Peyer's patch (tissue), 4 donors: ENCODE data around the gene NDUFB10. TPM values are rescaled to one million over a fixed set of nuclear protein-coding genes. Genes with fewer than 3 reads are reported as not detected.

Source experiments
- DNase-seq, 3 donors: peaks; one replicate each; pipeline ENCODE4 v3.0.0-alpha.2; 2017 to 2019
- H3K27ac ChIP-seq, 4 donors: fragments of 200-600 bp; sonication (generic); one replicate each; pipeline ENCODE4 v1.5.1; 2016 to 2019
- H3K27me3 ChIP-seq, 2 donors: fragments of 200-600 bp; sonication (generic); one replicate each; pipeline ENCODE4 v1.5.1; 2019
- H3K36me3 ChIP-seq, 3 donors: fragments of 200-600 bp; sonication (generic); one replicate each; pipeline ENCODE4 v1.5.1; 2016 to 2019
- H3K4me1 ChIP-seq, 4 donors: fragments of 200-600 bp; sonication (generic); one replicate each; pipeline ENCODE4 v1.5.1; 2016 to 2019
- H3K4me3 ChIP-seq, 4 donors: fragments of 200-600 bp; sonication (generic); 1 replicate in 3 of 4; 2 replicates in 1 of 4; pipeline ENCODE4 v1.5.1; 2016 to 2019; ENCODE audit warnings: mild to moderate bottlenecking in 1 of 4
- H3K9me3 ChIP-seq, 4 donors: fragments of 200-600 bp; sonication (generic); one replicate each; pipeline ENCODE4 v1.5.1; 2016 to 2019; ENCODE audit warnings: mild to moderate bottlenecking in 1 of 4
- CTCF ChIP-seq, 6 experiments: fragments of 450-650 bp in 4 of 6; fragments of 200-600 bp in 2 of 6; sonication (generic) in 1 of 6; IDR thresholded peaks; one replicate each; pipeline ENCODE4 v1.5.1; 2017 to 2019; ENCODE audit warnings: antibody characterized with exemption in 6 of 6, mild to moderate bottlenecking in 3 of 6, moderate library complexity in 1 of 6
- POLR2A ChIP-seq, 2 donors: fragments of 450-650 bp; IDR thresholded peaks; one replicate each; pipeline ENCODE4 v1.5.1; 2017; ENCODE audit warnings: antibody characterized with exemption in 2 of 2, mild to moderate bottlenecking in 2 of 2, moderate library complexity in 2 of 2
- total RNA-seq, 4 donors: library from RNA; depleted of rRNA; stranded (reverse); fragments of >200 nt; gene quantifications; one replicate each; pipeline ENCODE4 v1.1.0, GENCODE V29; 2016

The NDUFB10 gene
- total RNA-seq, 4 donors from 2014 or later, result 55.3 to 373 (median 236) TPM

DNA sequence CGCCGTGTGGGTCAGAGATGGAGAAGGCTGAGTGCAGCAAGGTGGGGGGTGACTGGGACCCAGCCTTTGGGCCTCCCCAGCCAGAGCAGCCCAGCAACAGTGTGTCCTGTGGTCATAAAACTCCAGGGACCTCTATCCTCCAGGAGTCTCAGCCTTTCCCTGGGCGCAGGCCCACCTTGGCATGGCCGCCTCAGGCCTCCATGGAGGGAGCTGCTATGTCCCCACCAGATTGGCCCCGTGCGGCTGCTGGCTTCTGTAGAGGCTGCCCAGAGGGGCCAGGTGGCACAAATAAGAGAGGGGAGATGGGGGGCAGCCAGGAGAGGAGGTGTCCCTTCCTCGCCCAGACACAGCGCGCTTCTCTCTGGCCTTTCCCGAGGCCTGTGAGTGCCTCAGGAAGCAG lies 27.9 kb downstream of the NDUFB10 start:
- H3K36me3 ChIP-seq, result peaks cover 0 to 23% (median 0%) of the 10 kb centered on the region in 3 donors
- H3K27ac ChIP-seq, result no peak overlapping the region
- no peak overlapping the region for H3K4me3 ChIP-seq
- DNase-seq, result no peak
- peaks cover 3 to 69% (median 31%) of the 10 kb centered on the region in 4 donors for H3K4me1 ChIP-seq
- no peaks in the 10 kb centered on the region for H3K9me3 ChIP-seq
- H3K27me3 ChIP-seq, result peaks cover 0 to 22% of the 10 kb centered on the region in 2 donors
- TF ChIP-seq POLR2A (IDR thresholded peaks at IDR 0.05) (no peak), CTCF (IDR thresholded peaks at IDR 0.05) (no peak)

DNA sequence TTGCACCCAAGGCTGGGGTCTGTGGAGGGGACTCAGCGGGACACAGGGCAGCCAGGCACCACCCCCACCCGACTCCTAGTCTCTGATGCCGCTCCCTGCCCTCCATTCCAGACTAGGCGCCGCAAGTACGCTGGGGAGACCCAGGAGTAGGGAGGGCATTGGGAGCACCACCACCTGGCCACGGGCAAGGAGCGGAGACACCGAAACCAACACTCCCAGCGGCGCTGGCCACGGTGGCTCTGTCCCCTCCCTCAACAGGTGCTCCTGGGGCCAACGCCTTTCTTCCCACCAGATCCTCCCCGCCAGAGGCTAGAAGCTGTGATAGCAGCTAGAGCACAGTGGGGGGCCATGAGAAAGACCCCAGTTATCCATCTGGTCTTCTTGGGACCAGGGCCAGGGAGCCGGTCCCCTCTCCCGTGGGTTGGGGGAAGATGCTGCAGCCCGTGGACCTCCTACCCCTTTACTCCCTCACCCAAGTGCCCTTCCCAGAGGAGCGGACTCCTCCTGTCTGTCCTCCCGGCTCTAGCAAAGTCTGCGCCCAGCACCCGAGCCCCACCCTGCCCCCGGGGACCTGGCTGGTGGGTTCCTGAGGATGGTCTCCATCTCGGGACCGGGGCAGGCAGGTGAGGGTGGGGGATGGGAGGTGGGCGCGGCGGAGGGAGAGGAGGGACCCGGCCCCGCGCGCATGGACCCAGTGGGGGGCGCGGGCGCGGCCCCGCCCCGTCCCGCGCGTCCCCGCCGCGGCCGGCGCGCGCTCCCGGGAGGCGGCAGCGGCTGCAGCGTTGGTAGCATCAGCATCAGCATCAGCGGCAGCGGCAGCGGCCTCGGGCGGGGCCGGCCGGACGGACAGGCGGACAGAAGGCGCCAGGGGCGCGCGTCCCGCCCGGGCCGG lies 30.1 kb downstream of the NDUFB10 start, which contains the start of gene SYNGR3:
SYNGR3 (plus strand) TSS at position 762 of the 892 bp plus-strand sequence. CDS start 133 bp downstream, outside the sequence.
- H3K4me3 ChIP-seq, result peak within 1 kb of the TSS; percentile 46 to 71 (median 52)
- peak in 1 of 3 donors; percentile 23 for DNase-seq
- TF ChIP-seq POLR2A (IDR thresholded peaks at IDR 0.05), result no peak
- no peak for TF ChIP-seq CTCF (IDR thresholded peaks at IDR 0.05)
- H3K4me1 ChIP-seq, result peaks cover 3 to 57% (median 24%) of the 10 kb centered on the region in 4 donors
- peaks cover 0 to 4% (median 0%) of the 10 kb centered on the region in 4 donors for H3K9me3 ChIP-seq
- peaks cover 0 to 22% of the 10 kb centered on the region in 2 donors for H3K27me3 ChIP-seq
- H3K27ac ChIP-seq, result peak within 1 kb of the TSS; percentile 4 to 85 (median 80)
- peaks cover 0 to 23% (median 0%) of the 10 kb centered on the region in 3 donors for H3K36me3 ChIP-seq

DNA sequence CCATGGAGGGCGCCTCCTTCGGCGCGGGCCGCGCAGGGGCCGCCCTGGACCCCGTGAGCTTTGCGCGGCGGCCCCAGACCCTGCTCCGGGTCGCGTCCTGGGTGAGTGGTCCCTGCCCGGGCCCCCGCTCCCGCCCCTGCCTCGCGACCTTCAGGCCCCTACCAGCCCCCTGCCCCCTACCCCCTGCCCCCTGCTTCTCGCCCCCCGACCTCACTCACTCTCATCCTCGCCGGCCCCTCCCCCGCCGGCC lies 30.7 kb downstream of the NDUFB10 start:
- peaks cover 0 to 22% of the 10 kb centered on the region in 2 donors for H3K27me3 ChIP-seq
- peak overlapping the region in 3 of 4 donors; percentile 4 to 85 (median 81) for H3K27ac ChIP-seq
- no peak for TF ChIP-seq CTCF (IDR thresholded peaks at IDR 0.05)
- TF ChIP-seq POLR2A (IDR thresholded peaks at IDR 0.05), result no peak

DNA sequence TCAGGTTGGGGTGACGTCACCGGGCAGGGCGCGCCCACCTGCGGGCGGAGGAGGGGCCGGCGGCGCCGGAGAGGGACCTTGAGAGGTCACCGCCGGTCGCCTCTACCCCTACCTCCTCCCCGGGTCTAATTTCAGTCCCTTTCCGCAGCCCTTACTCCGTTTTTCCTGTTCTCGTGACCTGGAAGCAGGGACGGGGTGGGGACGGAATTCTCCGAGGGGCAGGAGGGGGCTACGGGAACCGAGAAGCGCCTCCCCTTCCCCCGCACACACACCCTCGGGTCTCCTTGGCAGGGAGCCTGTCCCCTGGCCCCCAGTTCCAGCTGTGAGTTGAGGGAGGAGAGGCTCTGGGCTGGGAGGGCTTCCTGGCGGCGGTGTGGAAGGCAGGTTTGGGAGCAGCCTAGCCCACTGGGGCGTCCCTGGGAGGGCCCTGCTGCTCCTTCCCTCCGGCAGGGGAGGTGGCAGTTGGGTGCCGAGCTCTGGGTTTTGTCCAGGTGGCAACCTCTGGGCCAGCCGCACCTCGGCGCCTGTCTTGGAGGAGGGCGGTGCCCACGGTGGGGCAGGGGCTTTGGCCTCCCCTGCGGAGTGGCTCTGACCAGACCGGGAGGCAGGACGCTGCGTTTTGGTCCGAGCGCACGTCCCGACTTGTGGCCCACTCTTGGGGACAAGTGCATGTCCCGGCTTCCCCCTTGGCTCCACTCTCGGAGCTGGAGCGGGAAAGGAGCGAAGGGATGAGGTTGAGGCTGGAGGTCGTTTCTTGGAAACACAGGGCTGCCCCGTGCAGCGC lies 31.2 kb downstream of the NDUFB10 start:
- peak overlapping the region; percentile 46 to 71 (median 52) for H3K4me3 ChIP-seq
- H3K27me3 ChIP-seq, result peaks cover 0 to 22% of the 10 kb centered on the region in 2 donors
- peak overlapping the region; percentile 4 to 85 (median 80) for H3K27ac ChIP-seq
- peak in 2 of 3 donors; percentile 86 to 90 for DNase-seq
- TF ChIP-seq POLR2A (IDR thresholded peaks at IDR 0.05), result no peak
- no peak for TF ChIP-seq CTCF (IDR thresholded peaks at IDR 0.05)
- peaks cover 3 to 46% (median 16%) of the 10 kb centered on the region in 4 donors for H3K4me1 ChIP-seq
- H3K36me3 ChIP-seq, result peaks cover 0 to 22% (median 0%) of the 10 kb centered on the region in 3 donors
- H3K9me3 ChIP-seq, result peaks cover 0 to 4% (median 0%) of the 10 kb centered on the region in 4 donors

More for the DNA sequence above, 30.7 kb downstream of the NDUFB10 start:
- H3K36me3 ChIP-seq, result peaks cover 0 to 23% (median 0%) of the 10 kb centered on the region in 3 donors
- H3K4me1 ChIP-seq, result peaks cover 3 to 51% (median 20%) of the 10 kb centered on the region in 4 donors
- peak overlapping the region; percentile 46 to 71 (median 52) for H3K4me3 ChIP-seq
- DNase-seq, result no peak
- peaks cover 0 to 4% (median 0%) of the 10 kb centered on the region in 4 donors for H3K9me3 ChIP-seq

DNA sequence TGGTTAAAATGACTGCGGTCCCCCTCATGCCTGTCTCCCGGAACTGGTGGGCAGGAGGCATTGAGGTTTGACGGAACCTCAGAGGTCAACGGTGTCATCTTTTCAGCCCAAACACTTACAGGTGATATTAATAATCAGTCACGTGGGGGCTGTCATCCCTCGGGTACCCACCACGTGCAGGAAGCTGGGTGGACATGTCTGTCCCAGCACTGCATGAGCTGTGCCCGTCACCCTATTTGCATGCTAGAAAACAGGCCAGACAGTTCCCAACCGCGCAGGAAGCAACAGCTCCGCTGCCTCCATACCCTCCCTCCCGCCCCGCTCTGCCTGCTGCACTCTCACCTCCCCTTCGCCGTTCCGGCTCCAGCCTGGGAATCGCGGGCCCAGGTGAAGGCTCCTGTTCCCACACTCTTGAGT lies 31.8 kb downstream of the NDUFB10 start:
- Histone ChIP-seq H3K9me3 (peaks cover 0 to 4% (median 0%) of the 10 kb centered on the region in 4 donors), H3K4me1 (peaks cover 3 to 40% (median 15%) of the 10 kb centered on the region in 4 donors), H3K4me3 (peak overlapping the region; percentile 38 to 71 (median 46)), H3K27ac (peak overlapping the region; percentile 18 to 85 (median 80)), H3K27me3 (peaks cover 0 to 22% of the 10 kb centered on the region in 2 donors), H3K36me3 (peaks cover 0 to 16% (median 0%) of the 10 kb centered on the region in 3 donors)
- DNase-seq, result peak in 2 of 3 donors; percentile 93
- no peak for TF ChIP-seq POLR2A (IDR thresholded peaks at IDR 0.05)
- TF ChIP-seq CTCF (IDR thresholded peaks at IDR 0.05), result no peak
